Erythroblast (primary cell): ENCODE measurements around the gene FBXO36.

Experiments
- GATA1 ChIP-seq: IDR thresholded peaks from 2 replicates; pipeline ENCODE4 v1.6.1; 2011; ENCODE audit warnings: low read depth, mild to moderate bottlenecking, control low read depth, low read length, moderate library complexity
- POLR2A ChIP-seq: IDR thresholded peaks from 2 replicates; pipeline ENCODE4 v1.6.1; 2011; ENCODE audit warnings: mild to moderate bottlenecking, low read length

DNA sequence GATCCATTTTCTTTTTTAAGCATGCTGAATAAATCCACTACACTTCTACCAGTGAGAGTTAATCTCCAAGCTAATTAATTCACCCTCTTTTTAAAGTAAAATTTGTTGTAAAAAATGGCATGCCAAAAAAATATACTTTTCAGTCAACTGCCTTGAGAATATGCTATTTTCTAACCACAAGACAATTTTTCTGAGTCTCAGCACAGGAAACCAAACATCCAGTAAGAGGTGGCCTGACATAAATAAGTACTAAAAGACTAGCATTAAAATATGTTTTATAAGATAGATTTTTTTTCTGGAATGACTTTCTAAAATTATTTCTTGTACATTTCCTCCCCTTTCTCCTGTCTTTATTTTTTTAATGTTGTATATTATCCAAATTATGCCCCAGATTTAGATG, 2.9 kb downstream of the FBXO36 start:
- TF ChIP-seq POLR2A (no peak), GATA1 (no peak)
